ENCODE data around the gene MARCHF7.
"Not testable (repeated sequence)": the region's sequence is repeated elsewhere in the genome, so short reads cannot be mapped to it uniquely, and the experiment has no call there.

Gene MARCHF7

GRCh38 chr2:159738509-159739390, 26.4 kb downstream of the MARCHF7 start:
- DNase-seq (no peak), ATAC-seq (peak; percentile 23)
- peaks cover 33% of the 10 kb centered on the region for H3K4me1 Mint-ChIP-seq
- H3K27me3 Mint-ChIP-seq: no peaks in the 10 kb centered on the region
- H3K9me3 Mint-ChIP-seq: no peaks in the 10 kb centered on the region
- no peak overlapping the region for H3K27ac Mint-ChIP-seq
- no peak overlapping the region for H3K4me3 Mint-ChIP-seq

GRCh38 chr2:159742846-159743245, 30.5 kb downstream of the MARCHF7 start:
- no peak overlapping the region for H3K4me3 Mint-ChIP-seq
- peaks cover 7% of the 10 kb centered on the region for H3K4me1 Mint-ChIP-seq
- no peak for DNase-seq
- no peaks in the 10 kb centered on the region for H3K9me3 Mint-ChIP-seq
- H3K27ac Mint-ChIP-seq: peak overlapping the region in 1 of 2 donors; percentile 74
- ATAC-seq: no peak
- H3K27me3 Mint-ChIP-seq: no peaks in the 10 kb centered on the region

DNA sequence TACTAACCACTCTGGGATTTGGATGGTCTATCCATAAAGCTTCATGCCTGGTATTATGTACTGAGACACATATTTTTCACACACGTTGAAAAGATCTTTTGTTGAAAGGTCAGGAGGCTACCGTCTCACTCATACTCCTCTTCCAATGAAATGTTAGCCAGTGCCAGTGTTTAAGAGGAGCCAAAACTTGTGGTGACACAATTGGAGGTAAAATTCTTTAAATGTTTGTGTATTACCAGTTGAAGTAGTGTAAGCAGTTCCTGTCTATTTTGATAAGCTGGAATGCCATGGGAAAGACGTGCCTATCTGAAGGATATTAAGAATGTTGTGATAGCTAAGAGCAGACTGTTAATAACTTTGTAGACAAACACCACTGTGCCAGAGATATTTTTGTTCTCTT, 32.1 kb downstream of the MARCHF7 start:
- no peak for ATAC-seq
- Mint-ChIP-seq H3K27ac (no peak overlapping the region), H3K4me1 (peaks cover 7% of the 10 kb centered on the region), H3K4me3 (no peak overlapping the region), H3K27me3 (no peaks in the 10 kb centered on the region), H3K9me3 (no peaks in the 10 kb centered on the region)
- DNase-seq: no peak

DNA sequence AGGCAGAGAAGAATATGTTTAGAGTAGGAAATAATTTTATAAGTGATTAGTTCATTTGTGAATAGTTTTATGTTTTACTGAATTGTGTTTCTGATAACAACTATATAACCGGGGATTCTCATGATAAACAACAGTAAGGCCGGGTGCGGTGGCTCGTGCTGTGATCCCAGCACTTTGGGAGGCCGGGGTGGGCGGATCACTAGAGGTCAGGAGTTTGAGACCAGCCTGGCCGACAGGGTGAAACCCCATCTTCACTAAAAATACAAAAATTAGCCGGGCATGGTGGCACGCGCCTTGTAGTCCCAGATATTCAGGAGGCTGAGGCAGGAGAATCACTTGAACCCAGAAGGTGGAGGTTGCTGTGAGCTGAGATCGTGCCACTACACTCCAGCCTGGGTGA, 32.9 kb downstream of the MARCHF7 start:
- H3K4me1 Mint-ChIP-seq, ATAC-seq, H3K27me3 Mint-ChIP-seq, H3K27ac Mint-ChIP-seq, DNase-seq, H3K9me3 Mint-ChIP-seq, H3K4me3 Mint-ChIP-seq: not testable (repeated sequence)

DNA sequence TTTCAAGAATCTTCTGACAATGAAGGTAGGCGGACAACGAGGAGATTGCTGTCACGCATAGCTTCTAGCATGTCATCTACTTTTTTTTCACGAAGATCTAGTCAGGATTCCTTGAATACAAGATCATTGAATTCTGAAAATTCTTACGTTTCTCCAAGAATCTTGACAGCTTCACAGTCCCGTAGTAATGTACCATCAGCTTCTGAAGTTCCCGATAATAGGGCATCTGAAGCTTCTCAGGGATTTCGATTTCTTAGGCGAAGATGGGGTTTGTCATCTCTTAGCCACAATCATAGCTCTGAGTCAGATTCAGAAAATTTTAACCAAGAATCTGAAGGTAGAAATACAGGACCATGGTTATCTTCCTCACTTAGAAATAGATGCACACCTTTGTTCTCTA, 35.8 kb downstream of the MARCHF7 start:
- Mint-ChIP-seq H3K9me3 (no peaks in the 10 kb centered on the region), H3K27me3 (no peaks in the 10 kb centered on the region), H3K4me1 (no peaks in the 10 kb centered on the region), H3K27ac (peak overlapping the region in 1 of 2 donors; percentile 50), H3K4me3 (no peak overlapping the region)
- ATAC-seq (no peak), DNase-seq (no peak)

DNA sequence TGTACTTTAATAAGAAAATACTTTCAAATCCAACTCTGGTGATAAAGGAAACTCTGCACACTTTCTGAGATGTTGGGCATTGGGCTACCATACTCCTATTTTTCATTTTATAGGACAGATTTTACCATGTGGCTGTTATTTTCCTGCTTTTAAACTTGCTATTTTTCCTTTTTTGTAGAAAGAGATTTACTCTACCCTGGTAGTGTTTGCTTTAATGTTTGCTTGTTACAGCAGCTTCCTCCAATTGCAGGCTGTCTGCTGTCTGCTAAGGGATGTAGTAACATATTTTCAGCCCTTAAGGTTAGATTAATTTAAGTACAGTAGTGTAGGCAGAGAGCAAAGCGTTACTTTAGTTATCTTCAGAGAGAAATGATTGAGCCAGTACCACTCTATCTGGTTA, 38.6 kb downstream of the MARCHF7 start:
- H3K4me1 Mint-ChIP-seq: no peaks in the 10 kb centered on the region
- no peak overlapping the region for H3K4me3 Mint-ChIP-seq
- ATAC-seq: no peak
- DNase-seq: no peak
- H3K27ac Mint-ChIP-seq: no peak overlapping the region
- H3K27me3 Mint-ChIP-seq: no peaks in the 10 kb centered on the region
- no peaks in the 10 kb centered on the region for H3K9me3 Mint-ChIP-seq

GRCh38 chr2:159753797-159754196, 41.5 kb downstream of the MARCHF7 start:
- DNase-seq (no peak), ATAC-seq (no peak)
- Mint-ChIP-seq H3K27ac (no peak overlapping the region), H3K4me1 (no peaks in the 10 kb centered on the region), H3K27me3 (no peaks in the 10 kb centered on the region), H3K4me3 (no peak overlapping the region), H3K9me3 (no peaks in the 10 kb centered on the region)

DNA sequence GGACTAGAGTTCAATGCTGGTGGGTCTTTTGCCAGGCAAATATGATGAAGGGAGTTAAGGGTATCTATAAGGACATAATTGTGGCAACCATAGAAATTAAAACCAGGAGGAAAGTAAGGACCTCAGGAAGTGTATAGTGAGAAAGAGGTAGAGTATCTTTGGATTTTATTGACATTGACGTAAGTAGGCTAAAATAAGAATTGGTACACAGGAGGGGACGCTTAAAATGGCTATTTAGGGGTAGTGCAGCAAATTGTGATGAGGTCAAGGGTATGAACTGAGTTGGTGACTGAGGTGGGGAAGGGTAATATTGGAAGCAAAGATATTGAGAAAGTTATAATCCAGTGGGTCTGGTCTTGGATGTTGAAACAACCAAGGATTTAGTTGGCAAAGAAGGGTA, 42.7 kb downstream of the MARCHF7 start:
- H3K27ac Mint-ChIP-seq: no peak overlapping the region
- ATAC-seq (no peak), DNase-seq (no peak)
- H3K27me3 Mint-ChIP-seq: no peaks in the 10 kb centered on the region
- H3K9me3 Mint-ChIP-seq: no peaks in the 10 kb centered on the region
- no peaks in the 10 kb centered on the region for H3K4me1 Mint-ChIP-seq
- no peak overlapping the region for H3K4me3 Mint-ChIP-seq

DNA sequence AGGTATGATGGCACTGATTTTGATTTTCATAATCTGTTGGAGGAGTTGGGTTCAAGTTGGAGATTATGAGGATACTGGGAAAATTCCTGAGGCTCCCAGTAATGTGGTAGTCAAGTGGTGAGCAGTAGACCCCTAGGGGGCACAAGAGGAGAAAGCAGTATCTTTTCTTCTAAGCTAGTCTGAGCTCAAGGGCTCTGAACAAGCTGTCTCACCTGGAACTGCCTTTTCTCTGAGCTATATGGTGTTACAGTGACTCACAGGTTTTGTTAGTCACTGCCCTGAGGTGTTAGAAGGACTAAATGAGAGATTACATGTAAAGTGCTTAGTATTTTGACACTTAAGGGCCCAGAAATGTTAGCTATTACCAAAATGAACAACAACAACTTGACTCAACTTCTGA, 43.5 kb downstream of the MARCHF7 start:
- Mint-ChIP-seq H3K4me1 (no peaks in the 10 kb centered on the region), H3K4me3 (no peak overlapping the region), H3K9me3 (no peaks in the 10 kb centered on the region), H3K27me3 (no peaks in the 10 kb centered on the region), H3K27ac (no peak overlapping the region)
- ATAC-seq (peak; percentile 97), DNase-seq (no peak)

GRCh38 chr2:159758239-159758638, 45.9 kb downstream of the MARCHF7 start:
- no peaks in the 10 kb centered on the region for H3K27me3 Mint-ChIP-seq

DNA sequence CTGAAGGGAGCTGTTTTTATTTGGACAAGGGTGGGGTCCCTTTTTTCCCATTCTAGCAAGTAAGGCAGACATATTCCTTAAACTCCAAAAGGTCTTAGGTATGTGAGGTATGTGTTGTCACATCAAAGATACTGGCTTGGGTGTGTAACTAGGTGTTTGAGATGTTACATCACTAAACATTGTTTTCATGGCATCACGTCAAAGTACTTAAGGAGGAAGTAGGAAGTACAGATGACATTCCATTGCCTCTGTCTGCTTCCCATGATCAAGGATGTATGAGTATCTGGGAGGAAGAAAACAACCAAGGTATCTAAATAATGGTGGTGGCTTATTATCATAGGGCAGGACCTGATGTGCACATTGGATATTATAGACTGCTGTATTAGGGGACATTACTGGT, 46.4 kb downstream of the MARCHF7 start:
- H3K9me3 Mint-ChIP-seq: no peaks in the 10 kb centered on the region
- H3K4me3 Mint-ChIP-seq: no peak overlapping the region
- ATAC-seq (no peak), DNase-seq (no peak)
- no peaks in the 10 kb centered on the region for H3K27me3 Mint-ChIP-seq
- H3K4me1 Mint-ChIP-seq: no peaks in the 10 kb centered on the region
- peak overlapping the region in 1 of 2 donors; percentile 84 for H3K27ac Mint-ChIP-seq

More at GRCh38 chr2:159758239-159758638, 45.9 kb downstream of the MARCHF7 start:
- H3K27ac Mint-ChIP-seq: peak overlapping the region in 1 of 2 donors; percentile 84
- H3K4me3 Mint-ChIP-seq: no peak overlapping the region
- no peaks in the 10 kb centered on the region for H3K4me1 Mint-ChIP-seq
- no peak for DNase-seq
- no peak for ATAC-seq
- no peaks in the 10 kb centered on the region for H3K9me3 Mint-ChIP-seq

DNA sequence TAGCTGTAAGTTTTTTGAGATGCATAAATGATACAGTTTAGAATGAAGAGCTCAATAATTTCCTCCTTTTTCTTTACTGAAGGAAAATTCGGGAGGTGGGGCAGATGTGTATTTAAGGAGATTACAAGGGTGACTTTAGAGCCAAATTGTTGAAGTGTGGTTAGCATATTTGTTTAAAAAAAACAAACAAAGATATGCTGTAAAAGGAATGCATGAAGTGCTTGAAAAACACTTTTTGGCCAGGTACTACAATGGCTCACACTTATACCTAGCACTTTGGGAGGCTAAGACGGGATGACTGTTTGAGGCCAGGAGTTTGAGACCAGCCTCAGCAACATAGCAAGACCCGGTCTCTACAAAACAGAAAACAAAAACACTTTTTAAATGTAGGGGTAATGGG, 47.3 kb downstream of the MARCHF7 start:
- Mint-ChIP-seq H3K27me3 (no peaks in the 10 kb centered on the region), H3K9me3 (no peaks in the 10 kb centered on the region), H3K27ac (no peak overlapping the region), H3K4me1 (no peaks in the 10 kb centered on the region), H3K4me3 (no peak overlapping the region)
- ATAC-seq: no peak
- no peak for DNase-seq

DNA sequence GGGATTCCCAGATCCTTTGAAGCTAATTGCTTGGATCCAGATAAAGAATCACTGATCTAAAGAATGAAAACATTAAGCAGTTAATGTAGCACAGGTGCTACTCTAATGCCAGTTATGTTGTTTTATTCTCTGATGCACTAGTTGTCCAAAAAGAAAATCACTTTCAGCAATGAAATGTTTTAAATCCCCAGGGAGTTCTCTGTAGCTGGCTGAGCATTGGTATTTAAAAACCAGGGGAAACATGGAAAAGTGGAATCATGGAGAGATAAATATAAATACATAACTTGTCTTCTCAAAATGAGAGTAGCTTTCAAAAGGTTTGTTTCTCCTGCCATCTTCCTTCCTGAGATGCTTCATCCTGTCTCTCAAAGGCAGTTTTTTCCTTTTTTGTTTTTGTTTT, 48.0 kb downstream of the MARCHF7 start:
- Mint-ChIP-seq H3K4me3 (no peak overlapping the region), H3K4me1 (peaks cover 4% of the 10 kb centered on the region), H3K27ac (no peak overlapping the region), H3K27me3 (no peaks in the 10 kb centered on the region), H3K9me3 (no peaks in the 10 kb centered on the region)
- no peak for DNase-seq
- no peak for ATAC-seq

DNA sequence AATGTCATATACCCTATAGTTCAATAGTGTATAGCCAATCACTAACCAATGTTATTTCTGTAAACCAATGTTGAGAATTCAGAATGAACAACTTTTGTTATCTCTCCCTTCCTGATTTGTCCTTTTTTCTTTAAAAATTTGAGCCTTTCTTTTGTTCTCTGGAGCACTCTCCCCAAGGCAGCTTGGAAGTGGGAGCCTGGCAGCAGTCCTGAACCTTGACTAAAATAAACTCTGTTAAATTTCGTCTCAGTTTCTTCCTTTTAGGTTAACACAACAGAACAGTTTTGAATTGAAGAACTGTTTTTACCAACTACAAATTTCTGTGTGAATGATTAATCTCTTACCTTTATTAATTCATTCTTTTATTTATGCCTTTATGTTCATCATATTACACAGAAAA, 49.8 kb downstream of the MARCHF7 start:
- H3K27me3 Mint-ChIP-seq: no peaks in the 10 kb centered on the region
- ATAC-seq (no peak), DNase-seq (no peak)
- H3K27ac Mint-ChIP-seq: no peak overlapping the region
- H3K4me1 Mint-ChIP-seq: peaks cover 14% of the 10 kb centered on the region
- H3K9me3 Mint-ChIP-seq: no peaks in the 10 kb centered on the region
- no peak overlapping the region for H3K4me3 Mint-ChIP-seq
